GM21367 (cell line): ENCODE measurements around the gene ZKSCAN1.
"Not testable (repeated sequence)": the region's sequence is repeated elsewhere in the genome, so short reads cannot be mapped to it uniquely, and the experiment has no call there.

Experiments used
- ATAC-seq: cut with Tn5 transposase; IDR thresholded peaks from one replicate; pipeline ENCODE4 v1.9.1; 2021; ENCODE audit not compliant: unreplicated experiment

The ZKSCAN1 gene

DNA sequence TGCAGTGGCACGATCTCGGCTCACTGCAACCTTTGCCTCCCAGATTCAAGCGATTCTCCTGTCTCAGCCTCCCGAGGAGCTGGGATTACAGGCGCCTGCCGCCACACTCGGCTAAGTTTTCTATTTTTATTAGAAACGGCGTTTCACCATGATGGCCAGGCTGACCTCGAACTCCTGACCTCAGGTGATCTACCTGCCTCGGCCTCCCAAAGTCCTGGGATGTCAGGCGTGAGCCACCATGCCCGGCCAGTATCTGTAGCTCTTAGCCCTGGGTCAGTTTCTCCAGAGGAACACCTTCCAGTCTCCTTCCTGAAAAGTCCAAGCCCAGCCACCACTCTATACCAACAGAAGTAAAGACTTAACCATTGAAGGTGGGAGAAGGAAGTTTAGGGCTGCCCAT lies 15.2 kb upstream of the ZKSCAN1 start:
- ATAC-seq, result no peak

DNA sequence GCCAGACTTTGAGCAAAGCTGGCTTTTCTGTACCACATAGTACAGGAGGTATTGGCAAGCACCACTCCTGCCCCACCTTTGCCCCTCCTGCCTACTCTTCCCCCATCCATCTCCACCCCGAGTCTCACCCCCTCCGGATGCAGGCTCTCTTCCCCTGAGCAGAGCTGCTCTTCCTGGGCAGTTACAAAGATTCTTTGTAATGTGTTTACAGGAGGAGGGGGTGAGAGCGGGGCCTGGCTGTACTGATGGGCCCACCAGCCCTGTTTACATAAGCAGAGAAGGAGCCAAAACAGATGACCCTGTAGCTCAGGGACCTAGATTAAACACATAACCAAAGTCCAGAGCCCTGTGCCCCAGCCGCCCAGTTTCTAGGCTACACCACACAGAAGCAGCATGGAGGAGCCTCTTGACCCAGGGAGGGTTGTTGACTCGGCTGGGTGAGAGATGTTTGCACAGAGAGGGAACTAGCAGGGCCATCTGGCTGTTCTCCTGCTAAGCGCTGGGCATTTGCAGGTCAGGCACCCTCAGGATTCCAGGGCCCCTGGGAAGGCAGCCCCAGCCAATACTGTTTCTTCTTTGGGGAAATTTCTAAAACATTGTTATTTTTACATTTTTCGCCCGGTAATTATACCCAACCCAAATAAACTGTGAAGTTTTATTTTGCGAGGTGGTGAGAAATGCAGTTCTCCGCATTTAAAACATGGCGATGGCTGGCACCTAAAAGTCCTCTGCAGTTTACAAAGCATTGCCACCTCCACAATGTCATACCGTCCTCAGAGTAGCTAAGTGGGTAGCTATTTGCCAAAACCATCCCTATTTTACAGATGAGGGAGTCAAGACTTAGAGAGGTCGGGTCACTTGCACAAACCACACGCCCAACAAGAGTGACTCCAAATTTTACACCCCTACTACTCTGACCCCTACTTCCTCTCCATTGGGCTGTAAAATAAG lies 11.4 kb upstream of the ZKSCAN1 start:
- ATAC-seq, result no peak

DNA sequence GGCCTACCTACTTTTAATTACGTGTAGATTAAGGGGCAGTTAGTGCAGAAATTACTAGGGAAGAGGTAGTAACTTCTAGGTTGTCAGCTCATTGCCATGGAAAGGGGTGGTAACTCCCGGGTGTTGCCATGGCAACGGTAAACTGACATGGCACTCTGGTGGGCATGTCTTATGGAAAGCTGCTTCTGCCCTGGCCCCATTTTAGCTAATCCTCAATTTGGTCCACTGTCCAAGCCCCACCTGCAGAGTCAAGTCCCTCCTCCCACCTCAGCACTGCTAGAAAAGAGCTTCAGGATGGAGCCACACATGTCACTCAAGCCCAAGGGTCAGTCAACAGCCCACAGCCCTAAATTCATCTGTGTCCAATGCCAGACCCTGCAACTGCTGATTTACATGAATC lies 7.5 kb upstream of the ZKSCAN1 start:
- ATAC-seq, result no peak

DNA sequence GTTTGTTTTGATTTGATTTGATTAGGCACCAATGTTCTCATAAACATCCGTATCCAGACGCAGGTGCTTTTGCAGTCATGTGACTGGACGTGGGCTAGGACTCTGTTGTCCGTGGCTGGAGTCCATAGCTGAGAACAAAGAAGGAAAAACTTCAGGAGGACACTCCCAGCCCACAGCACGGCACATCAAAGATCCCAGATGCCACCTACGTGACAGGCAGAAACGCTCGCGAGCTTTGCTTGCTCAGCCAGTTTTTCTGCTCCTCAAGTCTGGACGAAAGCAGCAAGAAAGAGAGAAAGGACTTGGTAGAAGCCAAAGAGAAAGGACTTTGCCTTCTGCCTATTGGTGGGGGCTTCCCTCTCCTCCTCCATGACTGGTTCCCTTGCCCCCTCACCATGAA lies 6.9 kb upstream of the ZKSCAN1 start:
- no peak for ATAC-seq

DNA sequence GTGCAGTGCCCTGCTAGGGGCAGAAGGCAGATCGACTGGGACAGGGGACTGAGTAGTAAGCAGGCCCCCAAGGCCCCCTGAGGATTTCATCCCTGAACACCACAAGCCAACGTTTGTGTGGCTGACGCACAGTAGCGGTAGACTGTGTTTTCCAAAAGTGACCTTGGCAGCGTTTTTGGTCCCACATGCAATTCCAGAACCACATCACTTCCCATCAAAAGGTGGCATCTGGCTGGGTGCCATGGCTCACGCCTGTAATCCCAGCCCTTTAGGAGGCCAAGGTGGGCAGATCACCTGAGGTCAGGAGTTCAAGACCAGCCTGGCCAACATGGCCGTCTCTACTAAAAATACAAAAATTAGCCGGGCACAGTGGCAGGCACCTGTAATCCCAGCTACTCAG lies 5.4 kb upstream of the ZKSCAN1 start:
- ATAC-seq, result not testable (repeated sequence)

DNA sequence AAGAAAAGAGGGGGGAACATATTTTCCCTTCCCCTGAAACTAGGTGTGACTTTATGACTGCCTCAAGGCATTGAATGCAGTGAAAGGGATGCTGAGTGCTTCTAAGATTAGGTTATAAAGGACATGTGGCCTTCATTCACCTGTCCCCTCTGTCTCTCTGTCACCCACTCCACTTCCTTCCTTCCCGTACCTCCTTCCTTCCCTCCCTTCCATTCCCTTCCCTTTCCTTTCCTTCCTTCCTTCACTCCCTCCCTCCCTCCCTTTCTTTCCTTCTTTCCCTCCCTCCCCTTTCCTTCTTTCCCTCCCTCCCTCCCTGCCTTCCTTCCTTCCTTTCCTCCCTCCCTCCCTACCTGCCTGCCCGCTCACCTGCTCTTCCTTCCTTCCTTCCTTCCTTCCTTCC lies 4.5 kb upstream of the ZKSCAN1 start:
- ATAC-seq, result no peak

DNA sequence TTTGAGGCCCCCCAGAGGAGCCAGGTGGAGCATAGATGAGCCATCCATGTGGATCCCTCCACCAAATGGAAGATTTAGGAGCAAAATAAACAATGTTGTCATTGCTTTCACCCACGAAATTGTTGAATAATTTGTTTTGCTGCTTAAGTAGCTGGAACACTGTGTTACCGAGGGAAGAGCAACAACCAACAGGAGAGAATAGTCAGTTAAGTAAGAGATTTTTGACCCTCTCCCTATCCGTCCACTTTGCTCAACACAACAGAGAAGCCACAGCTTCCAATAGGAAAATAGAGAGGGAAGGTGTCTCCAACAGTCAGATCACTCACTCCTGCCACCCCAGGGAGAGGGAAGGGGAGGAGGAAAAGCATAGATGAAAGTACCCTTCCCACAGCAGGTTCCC lies 3.9 kb upstream of the ZKSCAN1 start:
- ATAC-seq, result no peak

DNA sequence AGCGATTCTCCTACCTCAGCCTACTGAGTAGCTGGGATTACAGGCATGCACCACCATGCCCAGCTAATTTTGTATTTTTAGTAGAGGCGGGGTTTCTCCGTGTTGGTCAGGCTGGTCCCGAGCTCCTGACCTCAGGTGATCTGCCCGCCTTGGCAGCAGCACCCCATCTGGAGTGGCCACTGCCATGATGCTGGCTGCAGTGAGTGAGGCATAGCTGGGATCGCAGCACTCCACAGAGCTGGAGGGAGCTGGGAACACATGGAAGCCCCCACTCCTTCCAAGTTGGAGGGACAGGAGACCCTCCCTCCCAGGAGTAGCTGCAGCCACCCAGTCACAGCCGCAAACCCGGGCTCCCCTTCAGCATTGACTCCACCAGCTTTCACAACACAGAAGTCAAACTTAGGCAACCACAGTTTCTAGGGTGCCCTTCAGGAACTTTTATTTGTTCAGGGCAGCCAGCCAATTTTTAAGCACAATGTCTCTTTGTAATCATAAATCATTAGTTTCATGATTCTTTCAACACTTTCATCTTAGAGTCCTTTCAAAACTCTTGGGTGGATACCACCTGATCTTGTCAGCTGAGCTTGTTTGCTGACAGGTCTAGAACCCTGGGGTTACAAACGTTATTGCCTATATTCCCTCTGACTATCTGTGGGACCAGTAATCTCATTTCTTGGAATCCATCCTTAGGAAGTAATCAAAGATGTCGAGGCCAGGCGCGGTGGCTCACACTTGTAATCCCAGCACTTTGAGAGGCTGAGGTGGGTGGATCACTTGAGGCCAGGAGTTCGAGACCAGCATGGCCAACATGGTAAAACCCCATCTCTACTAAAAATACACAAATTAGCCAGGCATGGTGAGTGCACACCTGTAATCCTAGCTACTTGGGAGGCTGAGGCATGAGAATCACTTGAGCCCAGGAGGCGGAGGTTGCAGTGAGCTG lies 2.7 kb upstream of the ZKSCAN1 start:
- not testable (repeated sequence) for ATAC-seq

DNA sequence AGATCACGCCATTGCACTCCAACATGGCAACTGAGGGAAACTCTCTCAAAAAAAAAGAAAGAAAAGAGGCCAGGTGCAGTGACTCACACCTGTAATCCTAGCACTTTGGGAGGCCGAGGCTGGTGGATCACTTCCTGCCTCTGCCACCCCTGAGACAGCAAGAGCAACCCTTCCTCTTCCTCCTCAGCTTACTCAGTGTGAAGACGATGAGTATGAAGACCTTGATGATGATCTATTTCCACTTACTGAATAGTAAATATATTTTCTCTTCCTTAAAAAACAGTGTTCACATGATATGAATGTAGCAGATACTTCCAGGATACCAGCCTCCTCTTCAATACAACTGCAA lies 2.1 kb upstream of the ZKSCAN1 start:
- ATAC-seq, result no peak

DNA sequence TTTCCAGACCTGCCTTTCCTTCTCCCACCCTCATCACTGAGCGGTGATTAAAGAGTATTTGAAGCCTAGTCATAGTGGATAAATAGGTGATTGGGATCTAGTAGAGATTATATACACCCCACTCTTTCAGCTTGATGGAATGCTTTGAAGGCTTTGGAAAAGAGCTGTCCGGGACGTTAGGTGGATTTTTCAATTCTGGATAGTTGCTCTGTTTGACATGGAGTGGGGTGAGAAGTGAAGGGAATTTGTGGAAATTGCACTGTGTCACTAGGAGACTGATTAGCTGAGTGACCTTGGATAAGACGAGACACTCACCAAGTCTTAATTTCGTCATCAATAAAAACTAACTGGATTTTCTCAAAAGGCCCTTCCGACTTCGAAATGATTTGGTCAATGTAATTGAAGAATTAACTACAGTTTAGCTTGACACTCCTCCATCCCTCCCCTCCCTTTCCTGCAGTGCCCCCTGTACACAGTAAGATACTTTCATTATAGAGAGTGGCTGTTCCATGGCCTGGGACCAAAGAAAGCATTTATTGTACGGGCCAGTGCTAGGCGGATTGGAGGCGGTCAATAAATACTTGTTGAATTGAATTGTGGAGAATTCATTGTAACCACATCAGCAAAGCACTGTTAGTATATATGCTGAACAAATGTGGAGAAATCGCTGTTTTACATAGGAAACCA lies 962 bp downstream of the ZKSCAN1 start:
- no peak for ATAC-seq

DNA sequence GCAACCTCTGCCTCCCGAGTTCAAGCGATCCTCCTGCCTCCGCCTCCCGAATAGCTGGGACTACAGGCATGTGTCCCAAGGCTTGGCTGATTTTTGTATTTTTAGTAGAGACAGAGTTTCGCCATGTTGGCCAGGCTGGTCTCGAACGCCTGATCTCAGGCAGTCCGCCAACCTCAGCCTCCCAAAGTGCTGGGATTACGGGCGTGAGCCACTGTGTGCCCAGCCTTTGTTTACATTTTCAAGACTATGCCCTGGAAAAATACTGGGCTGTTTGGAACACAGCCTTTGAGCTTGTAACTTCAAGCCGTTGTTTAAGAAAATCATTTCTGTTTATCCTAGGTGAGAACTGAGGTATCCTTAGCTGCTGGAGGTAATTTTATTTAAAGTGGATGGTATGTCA lies 1.9 kb downstream of the ZKSCAN1 start:
- ATAC-seq, result no peak

DNA sequence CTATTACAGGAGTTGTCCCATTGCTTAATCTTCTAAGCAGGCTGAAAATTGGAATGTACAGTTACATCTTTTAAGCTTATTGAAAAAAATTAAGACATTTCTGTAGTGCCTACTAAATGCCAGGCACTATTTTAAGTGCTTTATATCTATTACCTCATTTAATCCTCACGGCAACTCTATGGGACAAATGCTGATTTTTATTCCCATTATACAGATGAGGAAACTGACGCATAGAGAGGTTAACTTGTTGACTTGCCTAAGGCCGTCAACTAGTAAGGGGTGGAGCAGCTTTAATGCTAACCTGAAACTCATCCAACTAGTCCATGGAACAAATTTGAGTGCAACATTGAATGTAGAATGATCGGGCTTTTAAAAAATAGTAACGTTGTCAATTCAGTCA lies 2.5 kb downstream of the ZKSCAN1 start:
- ATAC-seq, result no peak

DNA sequence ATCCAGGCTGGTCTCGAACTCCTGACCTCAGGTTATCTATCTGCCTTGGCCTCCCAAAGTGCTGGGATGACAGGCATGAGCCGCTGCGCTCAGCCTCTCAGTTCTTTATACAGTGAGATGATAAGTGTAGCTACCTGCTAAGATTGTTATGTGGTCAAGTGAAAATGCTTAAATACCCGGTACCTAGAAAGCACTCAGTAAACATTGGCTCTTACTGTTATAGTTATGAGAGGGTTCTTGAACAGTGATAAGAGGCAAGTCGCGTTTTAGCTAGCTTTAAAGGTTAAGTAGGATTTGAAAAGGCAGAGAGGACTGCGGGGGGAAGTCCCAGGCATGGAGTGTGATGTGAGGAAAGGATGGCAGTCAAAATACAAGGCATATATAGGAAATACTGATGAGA lies 4.5 kb downstream of the ZKSCAN1 start:
- no peak for ATAC-seq

DNA sequence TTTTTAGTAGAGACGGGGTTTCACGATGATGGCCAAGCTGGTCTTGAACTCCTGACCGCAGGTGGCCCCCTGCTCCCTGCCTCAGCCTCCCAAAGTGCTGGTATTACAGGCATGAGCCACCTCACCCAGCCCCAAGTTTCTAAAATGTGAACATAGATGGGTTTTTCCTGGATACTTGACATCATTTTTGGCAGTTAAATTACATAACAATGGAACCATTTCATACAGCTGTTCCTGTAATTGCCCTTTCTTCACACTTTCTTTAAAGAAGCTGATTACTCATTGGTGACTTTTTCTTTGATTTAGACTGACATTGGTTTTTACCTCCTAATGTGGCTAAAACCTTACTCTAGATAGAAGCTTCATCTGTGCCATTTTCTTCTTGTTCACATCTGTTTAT lies 5.9 kb downstream of the ZKSCAN1 start:
- no peak for ATAC-seq

DNA sequence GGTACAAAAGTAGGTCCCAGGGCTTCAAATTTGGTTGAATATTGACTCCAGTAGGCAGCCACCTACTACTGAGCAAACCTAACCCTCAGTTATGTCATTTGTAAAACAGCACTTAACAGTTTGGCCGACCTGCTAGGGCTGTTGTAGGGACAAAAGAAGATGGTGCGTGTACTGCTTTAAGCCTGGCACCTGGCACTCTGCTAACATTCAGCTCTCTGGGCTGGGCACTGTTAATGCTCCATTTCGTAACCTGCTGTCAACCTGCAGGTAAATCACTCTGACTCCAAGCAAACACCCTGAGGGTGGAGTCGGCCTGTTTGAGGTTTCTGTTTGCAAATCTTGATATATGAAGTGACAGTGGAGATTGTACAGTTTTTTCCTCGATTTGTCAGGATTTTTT lies 7.2 kb downstream of the ZKSCAN1 start:
- no peak for ATAC-seq

DNA sequence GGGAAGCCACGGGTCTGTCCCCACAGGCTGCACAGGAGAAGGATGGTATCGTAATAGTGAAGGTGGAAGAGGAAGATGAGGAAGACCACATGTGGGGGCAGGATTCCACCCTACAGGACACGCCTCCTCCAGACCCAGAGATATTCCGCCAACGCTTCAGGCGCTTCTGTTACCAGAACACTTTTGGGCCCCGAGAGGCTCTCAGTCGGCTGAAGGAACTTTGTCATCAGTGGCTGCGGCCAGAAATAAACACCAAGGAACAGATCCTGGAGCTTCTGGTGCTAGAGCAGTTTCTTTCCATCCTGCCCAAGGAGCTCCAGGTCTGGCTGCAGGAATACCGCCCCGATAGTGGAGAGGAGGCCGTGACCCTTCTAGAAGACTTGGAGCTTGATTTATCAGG lies 8.1 kb downstream of the ZKSCAN1 start:
- no peak for ATAC-seq

DNA sequence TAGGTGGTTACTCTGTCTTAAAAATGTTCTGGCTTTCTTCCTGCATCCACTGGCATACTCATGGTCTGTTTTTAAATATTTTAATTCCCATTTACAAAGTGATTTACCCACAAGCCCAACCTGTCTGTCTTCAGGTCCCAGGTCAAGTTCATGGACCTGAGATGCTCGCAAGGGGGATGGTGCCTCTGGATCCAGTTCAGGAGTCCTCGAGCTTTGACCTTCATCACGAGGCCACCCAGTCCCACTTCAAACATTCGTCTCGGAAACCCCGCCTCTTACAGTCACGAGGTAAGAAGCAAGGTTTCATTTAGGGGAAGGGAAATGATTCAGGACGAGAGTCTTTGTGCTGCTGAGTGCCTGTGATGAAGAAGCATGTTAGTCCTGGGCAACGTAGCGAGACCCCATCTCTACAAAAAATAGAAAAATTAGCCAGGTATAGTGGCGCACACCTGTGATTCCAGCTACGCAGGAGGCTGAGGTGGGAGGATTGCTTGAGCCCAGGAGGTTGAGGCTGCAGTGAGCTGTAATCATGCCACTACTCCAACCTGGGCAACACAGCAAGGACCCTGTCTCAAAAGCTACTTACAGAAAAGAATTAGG lies 8.7 kb downstream of the ZKSCAN1 start:
- ATAC-seq, result no peak

DNA sequence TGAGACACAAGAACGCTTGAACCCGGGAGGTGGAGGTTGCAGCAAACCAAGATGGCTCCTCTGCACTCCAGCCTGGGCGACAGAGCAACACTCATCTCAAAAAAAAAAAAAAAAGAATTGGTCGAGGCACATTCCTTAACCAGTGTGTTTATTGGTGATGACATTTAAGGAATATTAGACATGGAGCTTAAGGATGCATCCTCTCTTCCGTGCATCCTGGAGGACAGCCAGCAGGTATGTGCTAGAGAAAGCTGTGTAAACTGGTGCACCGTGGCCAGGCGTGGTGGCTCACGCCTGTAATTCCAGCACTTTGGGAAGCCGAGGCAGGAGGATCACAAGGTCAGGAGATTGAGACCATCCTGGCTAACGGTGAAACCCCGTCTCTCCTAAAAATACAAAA lies 11.8 kb downstream of the ZKSCAN1 start:
- ATAC-seq, result no peak

DNA sequence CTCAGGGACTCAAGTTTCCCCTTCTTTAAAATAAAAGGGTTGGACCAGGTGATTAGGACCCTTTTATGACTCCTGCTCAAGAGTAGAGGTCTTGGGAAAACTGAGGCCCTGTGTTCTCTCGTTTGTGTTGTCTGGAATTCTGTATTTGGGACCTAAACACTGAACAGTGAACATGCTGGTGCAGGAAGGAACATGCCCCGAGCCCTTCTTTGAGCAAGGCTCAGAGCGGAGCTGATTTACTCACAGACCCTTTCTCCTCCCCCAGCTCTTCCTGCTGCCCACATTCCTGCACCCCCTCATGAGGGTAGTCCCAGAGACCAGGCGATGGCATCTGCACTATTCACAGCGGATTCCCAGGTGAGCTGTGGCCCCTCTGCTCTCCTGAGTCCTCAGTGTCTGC lies 14.2 kb downstream of the ZKSCAN1 start:
- no peak for ATAC-seq

DNA sequence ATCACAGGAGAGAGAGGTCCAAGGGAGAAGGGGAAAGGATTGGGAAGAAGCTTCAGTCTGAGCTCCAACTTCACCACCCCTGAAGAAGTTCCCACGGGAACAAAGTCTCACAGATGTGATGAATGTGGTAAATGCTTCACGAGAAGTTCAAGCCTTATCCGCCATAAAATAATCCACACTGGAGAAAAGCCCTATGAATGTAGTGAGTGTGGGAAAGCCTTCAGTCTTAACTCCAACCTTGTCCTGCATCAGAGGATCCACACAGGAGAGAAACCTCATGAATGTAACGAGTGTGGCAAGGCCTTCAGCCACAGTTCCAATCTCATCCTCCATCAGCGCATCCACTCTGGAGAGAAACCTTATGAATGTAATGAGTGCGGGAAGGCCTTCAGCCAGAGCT lies 18.1 kb downstream of the ZKSCAN1 start:
- no peak for ATAC-seq

DNA sequence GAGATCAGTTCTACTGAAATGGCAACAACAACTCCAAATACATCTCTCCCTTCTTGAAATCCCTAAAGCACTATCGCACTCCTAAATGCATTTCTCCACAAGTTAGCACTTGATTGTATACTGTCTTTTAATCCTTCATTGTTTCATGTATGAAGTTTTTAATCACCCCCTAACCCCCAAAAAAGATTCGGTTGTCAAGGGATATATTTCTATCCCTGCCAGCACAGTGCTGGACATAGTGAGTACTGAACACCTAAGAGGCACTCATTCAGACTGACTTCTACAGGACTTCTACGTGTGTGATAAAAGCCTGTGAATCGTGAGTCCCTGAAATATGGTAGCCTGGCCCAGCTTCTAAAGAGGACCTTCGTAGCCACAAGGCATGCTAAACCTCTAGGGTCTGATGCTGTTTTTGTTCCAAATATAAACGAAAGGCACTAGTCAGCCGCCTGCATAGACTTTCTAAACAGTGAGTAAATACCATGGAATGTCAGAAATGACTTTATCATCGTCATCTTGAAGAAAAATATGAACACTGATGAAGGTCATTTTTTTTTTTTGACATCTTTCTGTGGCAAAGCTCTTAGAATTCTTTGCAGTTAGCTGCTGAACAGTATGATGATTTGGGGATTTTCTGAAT lies 19.6 kb downstream of the ZKSCAN1 start:
- ATAC-seq, result no peak
